ENCODE data around the gene CHIC2. TPM values are rescaled to one million over a fixed set of nuclear protein-coding genes. Genes with fewer than 3 reads are reported as not detected.

CHIC2 gene
- total RNA-seq, 1 donor from 2014 or later, result 32.9 TPM

DNA sequence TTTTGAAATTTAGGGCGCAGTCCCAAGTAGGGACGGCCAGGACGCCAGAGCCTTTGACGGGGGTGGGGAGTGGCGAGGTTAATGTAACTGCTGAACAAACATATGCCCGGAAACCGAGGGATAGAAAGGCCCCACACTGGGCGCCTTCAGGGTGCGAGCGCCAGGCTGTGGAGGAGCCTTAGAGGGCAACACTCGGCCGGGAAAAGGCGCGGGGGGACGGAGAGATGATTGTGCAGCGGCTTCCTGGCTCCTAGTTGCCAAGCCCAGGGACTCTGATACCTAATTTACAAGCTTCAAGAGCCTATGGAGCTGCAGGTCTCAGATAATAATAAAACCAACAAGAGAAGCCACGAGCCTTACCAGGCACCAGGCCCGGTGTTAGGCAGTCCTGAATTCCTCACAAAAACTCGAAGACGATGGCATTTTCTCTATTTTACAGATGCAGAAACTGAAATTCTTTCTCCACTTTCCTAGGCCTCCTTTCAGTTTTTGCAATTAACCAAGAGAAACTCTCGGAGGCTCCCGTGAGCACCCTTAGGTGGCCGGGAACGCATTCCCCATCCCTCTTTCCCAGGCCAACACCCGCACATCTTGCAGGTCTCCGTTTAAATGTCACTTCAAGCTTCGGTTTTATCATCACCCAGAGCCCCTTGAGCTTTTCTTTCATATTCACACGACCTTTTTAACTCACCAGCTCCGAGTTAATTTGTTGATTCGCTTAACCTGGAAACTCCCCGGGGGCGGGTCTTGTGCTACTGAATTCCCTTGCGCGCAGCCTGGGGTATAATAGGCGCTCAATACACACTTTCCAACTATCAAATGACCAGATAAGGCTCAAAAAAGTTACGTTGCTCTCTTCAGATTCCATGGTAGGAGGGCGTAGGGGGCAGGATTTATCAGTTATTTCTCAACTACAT lies 29.2 kb upstream of the CHIC2 start:
- DNase-seq, result no peak

DNA sequence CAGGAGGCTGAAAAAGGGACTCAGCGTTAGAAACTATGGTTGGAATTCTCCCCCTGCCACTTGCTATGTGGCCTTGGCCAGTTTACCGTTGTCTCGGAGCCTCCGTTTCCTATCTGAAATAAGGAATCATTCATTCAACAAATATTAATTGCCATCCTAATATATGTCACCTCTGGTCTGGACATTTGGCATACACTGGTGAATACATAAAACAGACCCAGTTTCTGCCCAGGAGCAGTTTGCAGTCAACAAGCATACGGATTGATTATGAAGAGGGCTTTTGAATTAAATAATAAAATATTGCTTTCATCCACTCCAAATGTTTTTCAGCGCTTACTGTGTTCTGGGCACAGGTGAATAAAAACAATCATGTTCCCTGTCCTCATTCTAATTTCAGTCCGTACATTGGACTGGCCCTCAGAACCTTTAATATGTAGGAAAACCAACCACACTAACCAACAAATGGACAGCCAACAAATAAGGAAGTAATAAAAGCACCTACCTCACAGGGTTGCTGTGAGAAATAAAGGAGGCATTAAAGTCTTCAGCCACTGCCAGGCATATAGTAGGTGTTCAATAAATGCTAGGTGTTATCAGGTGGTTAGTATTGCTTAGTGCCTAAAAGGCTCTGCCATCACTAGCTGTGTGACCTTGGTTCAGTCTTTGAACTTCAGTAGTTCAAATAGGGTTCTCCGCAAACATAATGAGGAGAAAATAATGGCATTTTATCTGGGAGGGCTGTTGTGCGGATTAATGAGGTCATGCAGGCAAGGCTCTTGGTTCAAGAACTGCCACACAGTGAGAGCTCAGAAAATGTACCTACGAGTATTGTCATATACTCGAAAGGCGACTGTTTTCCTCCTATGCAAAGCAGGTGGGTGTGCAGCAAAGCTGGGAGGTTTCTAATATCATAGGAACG lies 28.3 kb upstream of the CHIC2 start:
- no peak for DNase-seq

DNA sequence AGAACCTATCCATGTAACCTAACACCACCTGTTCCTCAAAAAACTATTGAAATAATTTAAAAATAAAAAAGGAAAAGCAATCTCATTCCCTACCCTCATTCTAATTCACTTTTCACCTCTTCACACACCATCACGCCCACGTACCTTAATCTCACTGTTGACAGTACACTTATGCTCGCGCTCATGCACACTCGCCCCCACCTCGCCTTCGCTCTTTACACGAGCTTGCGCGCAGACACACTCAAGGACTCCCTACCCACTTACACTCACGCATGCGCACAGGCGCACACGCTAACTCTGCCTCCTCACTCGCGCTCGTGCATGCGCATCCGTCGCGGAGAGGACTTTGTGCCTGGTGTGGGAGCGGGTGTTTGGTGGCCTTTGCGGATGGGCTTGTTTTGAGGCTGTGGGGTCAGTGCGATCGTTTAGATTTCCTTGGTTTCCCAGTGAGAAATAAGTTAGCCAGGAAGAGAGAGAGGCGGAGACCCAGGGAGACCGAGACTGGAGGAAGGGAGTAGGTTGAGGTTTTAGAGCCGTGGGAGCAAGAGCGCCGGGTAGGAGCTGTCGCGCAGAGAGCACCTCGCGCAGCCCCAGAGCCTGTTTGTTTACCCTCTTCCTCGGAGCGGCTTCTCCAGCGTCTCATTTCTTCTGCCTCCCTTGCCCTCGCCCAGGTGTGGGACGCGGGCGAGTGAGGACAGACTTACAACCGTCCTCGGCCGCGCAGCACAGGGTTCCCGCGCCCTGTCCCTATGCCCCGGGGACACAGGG lies 27.4 kb upstream of the CHIC2 start:
- DNase-seq, result peak; percentile 80

DNA sequence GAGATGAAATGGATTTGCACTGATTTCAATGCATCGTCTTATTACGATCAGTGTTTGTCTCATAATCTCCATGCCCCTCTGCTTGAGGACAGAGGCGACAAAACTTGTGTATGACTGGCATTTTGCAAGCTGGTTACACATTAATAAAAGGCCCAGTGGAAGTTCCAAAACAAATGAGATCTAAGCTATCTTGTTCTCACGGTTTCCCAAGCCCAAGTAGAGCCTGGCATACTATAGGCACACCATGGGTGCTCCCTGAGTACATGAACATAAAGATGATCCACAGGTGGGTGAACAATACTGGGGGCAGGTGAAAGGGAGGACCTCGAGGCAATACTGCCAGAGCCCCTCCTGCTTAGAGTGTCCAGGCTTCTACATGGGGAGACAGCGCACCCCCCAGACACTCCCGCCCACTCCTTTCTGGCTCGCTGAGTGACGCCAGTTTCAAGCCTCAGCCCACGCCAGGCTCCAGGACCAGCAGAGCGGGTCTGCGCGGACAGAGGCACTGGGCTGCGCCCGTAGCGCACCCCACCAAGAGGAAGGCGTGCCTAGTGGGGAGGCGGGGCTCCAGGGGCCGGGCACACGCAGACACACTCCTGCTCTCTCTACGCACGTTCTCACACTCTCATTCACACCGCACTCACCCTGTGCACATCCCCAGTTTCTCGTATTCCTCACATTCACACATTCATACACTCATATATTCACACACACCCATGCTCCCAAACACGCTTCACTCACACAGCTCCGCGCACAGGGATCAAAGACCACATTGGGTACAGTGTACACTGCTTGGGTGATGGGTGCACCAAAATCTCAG lies 26.6 kb upstream of the CHIC2 start:
- DNase-seq, result no peak

DNA sequence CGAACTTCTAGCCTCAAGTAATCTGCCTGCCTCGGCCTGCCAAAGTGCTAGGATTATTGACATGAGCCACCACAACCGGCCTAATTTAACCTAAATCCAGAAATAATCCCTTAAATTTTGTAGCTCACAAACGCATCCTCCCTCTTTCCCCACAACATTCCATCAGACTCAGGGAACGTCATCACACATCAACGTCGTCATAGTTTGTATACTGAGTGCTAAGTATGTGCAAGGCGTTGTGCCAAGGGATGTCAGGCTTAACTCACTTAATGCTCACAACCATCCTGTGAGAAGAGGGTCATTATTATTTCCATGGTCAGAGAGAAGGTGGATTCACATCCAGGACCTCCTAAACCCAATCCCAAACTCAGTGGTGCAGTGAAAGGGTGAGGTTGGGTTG lies 26.0 kb upstream of the CHIC2 start:
- DNase-seq, result no peak

DNA sequence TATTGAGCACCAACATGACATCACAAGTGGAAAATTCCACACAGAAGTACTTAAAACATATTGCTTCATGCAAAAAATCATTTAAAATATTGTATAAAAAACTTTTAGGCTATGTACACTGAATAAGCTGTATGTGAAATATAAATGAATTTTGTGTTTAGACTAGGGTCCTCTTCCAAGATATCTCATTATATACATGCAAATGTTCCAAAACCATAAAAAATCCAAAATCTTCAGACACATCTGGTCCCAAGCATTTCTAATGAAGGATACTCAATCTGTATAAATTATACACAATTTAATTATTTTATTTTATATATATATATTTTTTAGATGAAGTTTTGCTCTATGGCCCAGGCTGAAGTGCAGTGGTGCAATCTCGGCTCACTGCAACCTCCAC lies 25.5 kb upstream of the CHIC2 start:
- DNase-seq, result no peak

DNA sequence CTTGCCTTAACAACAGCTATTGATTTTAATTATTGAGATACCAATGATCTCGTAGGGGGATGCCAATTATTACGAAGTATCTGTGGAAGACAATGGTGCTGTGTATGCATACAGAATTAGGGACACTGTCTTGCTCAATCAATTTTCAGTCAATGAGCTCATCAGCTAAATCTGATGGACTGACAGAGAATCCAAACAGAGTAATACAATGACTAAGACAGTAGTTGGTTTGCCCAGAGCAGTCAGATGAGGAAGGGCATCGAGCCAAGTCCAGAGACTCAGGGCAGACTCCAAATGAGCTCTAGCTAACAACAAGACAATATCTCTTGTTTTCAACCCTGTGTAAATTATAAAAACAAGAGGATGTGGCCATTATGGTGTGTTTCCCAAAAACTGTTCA lies 20.9 kb upstream of the CHIC2 start:
- DNase-seq, result no peak

DNA sequence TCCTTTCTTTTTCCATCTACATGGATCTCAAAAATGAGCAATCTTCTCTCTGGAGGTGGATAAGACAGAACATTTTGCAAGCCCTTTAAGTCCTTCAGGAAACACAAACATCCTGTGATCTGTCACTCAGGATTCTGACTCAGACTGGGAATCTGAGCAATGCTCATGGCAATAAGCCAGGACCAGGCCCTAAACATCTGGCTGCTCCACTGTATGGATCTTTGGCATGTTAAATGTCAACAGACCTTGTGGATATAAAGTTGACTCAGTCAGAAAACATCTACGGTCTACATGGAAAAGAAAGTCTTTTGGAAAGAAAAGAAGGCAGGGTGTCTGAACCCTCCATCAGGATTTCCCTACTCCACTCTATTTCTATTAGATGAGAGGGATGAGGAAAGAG lies 17.8 kb upstream of the CHIC2 start:
- peak; percentile 51 for DNase-seq

DNA sequence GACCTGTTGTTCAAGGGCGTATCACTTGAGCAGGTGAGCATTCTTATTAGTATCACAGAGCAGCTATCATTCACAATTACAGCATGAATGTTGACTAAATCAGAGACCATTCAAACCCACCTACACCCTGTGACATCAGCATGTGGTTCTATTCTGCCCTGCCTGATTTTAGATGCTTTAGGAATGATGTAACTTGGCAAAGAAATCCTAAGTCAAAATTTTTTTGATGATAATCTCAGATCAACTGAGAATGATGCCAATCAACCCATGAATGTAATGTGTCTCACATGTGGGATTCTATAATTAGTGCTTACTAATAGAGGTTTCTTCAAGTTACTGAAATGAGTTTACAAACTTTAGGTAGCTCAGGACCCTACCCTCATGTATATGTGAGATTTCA lies 13.4 kb upstream of the CHIC2 start:
- no peak for DNase-seq

DNA sequence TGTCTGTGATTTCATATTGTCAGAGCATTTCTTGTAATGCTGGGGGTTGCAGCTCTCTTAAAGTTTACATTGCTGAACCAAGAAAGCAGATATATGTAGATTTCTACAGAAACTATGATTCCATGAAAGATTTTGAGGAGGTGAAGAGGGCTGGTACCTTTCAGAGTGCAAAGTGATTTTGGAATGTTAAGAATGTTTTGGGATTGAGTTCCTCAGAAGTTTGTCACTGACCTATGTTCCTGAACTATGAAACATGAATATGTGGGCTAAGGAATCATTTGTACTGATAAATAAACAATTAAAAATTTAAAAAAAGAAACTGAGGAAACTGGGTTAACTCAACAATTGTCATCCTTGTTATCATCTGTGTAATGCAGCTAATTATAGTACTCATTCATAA lies 12.3 kb upstream of the CHIC2 start:
- DNase-seq, result no peak

DNA sequence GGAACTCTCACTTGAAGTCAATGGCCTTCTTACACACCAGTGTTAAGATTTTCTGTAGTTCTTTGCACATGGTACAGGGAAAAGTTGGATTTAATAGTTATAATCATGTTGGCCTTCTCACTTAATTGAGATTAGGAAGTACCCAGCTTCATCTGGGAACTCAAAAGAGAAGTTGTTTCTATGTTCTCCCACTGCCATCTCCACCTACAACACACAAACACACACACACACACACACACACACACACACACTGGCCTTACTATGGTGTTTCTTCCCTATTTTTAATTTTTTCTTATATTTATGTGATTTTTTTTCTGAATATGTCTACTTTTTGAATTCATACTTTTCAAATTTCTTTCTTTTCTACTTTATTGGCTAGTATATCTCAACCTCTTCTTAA lies 10.0 kb upstream of the CHIC2 start:
- no peak for DNase-seq

DNA sequence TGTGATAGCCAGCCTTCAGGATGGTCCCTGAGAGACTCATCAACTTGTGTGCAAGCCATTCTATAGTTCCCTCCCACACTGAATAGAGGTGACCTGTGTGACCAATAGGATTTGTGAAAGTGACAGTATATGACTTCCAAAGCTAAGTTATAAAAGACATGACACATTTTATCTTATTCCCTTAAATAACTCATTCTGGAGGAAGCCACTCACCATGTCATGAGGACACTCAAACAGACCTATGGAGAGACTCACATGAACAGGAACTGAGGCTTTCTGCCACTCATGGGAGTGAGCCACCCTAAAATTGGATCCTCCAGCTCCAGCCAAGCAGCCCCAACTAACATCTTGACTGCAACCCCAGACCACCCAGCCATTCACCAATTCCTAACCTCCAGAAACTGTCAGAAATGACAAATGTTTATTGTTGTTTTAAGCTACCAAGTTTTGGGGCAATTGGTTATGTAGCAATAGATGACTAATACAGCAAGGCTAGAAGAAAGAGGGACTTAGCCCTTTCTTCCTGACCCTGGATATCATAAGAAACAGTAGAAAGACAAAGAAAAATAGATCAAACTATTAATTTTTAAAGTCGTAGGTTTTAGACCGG lies 9.0 kb upstream of the CHIC2 start:
- DNase-seq, result no peak

DNA sequence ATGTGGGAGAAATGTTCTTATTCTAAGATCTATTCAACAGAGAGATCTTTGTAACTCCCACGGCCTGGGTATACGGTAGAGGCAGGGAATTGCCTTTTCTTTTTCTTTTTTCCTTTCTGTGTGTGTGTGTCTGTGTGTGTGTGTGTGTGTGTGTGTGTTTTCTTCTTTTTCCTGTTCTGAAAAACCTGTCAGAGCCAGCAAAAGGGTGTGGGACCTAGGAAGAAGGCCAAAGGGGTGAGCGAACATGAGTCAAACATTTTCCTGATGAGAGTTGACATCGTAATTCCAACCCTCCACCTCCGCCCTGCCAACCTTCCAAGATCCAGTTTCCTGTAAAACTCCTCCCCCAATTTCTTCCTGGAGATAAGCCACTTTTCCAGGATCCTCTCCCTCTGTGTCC lies 2.8 kb upstream of the CHIC2 start:
- no peak for DNase-seq

DNA sequence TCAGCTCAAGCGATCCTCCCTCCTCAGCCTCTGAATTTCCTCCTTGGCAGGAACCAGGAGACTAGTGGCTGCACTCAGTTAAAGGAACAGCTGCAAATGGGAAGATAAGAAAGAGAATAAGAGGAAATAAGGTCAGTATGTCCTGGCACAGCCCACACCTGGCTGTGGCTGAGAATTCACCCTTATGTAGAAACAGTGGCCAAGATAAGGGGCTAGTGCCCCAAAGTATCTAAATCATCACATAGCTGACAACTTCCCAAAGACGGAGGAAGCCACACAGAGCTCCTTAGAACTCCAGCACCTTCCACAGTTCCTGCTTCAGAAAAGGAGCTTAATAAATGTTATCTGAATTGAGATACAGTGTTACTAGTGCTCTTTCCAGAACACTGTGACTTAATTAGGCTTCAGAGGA lies 2.3 kb upstream of the CHIC2 start:
- no peak for DNase-seq

DNA sequence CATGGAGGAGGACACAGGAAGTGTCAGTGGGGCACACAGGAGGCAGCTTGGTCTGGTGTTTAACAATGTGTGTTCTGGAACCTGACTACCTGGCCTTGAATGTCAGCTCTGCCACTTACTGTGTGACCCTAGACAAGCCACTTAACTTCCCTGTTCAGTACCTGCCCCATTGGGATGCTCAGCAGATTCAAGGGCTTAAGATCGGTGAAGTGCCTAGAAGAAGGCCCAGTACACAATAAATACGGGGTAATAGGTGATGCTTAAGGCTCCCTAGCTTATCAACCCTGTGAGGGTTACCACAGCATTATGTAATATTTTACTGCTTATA lies 1.6 kb upstream of the CHIC2 start:
- no peak for DNase-seq

DNA sequence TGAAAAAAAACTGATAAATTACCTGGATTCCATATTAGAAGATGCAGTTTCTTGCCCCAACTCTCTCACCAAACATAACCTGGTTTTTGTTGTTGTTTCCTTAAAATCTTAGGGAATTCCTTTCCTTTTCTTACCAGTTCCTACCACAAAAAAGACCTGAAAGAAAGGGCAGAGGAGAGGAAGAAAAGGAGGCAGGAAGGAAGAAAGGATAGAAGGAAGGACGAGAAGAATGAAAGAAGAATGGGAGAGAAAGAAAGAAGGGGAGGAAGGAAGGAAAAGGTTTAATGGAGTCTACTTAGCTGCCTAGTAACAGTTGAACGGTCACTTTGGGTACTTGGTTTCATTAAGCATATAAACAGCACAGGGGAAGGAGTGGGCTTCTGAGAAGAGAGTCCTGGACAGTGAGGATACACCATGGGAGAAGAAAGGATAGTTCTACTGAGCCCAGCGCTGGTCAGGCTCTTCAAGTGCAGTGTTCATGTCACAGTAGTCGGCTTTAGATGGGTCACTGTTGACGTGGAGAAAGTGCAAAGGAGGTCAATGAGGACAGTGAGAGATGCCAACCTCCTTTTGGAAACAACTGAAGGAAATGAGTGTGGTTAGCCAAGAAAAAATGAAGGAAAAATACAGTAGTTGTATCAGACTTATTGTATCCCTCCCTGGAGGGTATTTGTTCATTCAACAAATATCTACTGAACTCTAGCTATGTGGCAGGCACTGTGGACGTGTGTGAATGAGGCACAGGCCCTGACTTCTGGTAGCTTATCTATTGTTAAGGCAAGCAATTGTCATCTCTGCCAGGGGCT lies 1.1 kb upstream of the CHIC2 start:
- DNase-seq, result peak; percentile 5

DNA sequence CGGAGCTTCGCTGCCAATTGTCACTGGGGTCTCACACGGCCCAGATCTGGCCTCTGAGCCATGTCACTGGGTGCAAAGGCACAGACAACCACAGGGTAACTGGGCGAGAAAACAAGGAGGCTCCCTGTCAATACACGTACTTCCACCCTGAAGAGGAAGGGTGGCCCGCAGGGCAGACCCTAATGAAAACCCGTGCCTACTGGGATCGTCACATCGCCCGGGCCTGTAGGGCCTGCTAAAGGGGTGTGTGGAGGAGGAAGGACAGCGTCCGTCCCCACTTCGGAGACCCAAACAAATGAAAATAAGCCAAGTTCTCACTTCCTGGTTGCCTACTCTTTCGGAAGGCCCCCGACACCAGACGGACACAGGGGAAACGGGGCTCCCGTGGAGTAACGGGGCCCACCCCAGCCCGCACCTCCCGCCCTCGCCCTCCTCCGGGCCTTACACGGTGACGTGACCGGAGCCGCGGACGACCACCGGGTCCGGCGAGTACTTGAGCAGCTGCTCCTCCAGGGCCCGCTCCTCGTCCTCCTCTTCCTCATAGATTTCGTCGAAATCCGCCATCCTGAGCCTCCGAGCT lies 578 bp downstream of the CHIC2 start:
- peak; percentile 61 for DNase-seq

DNA sequence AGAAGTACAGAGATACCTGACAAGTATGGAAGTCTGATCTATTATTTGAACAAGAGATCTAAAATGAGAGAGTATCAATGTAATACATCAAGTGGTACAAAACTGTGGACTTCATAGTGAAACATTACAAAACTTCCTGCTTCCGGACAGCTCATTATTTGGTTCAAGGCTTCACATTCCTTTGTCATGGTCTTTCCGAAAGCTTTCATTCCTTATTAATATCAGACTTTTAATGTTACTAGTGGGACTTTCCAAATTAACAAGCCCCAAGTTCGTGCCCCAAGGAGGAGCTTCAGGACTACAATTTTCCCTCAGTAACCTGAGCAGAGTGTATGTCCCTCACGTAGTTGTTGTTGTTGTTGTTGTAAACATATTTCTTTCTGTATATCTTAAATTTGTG lies 1.2 kb downstream of the CHIC2 start:
- peak; percentile 34 for DNase-seq

DNA sequence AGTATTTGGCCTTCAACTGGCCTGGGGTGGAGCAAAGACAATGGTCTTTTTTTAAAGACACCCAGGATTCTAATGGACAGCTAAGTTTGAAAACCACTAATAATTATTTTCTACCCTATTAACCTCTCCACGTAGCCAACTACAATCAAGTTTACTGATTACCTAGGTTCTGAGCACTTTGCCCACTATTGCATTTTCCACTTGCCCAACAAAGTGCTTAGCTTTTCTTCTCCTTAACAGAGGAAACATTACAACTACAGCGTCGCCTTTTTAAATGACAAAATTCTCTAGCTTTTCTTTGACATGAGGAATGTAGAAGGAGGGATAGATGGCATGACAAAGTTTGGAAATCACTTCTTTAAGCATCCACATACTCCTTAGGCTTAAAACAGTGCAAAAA lies 2.0 kb downstream of the CHIC2 start:
- DNase-seq, result no peak

DNA sequence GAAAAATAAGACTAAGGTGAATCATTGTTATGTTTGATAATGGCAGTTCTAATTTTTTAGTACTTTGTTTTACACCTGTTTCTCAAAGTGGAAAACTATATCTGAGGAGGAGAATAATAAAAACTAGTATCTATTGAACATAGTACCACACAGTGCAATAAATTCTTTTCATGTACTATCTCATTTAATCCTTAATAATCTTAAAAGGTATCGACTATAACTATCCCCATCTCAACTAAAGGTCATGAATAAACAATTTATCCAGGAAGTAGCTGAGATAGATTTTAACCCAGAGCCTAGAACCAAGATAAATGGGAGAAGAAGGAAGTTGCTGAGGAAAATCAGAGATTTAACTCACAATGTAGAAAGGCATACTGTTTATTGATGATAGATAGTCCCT lies 2.5 kb downstream of the CHIC2 start:
- DNase-seq, result no peak

Data from tongue (tissue), 2 donors.